ENCODE data around the gene NDUFC1. TPM values are rescaled to one million over a fixed set of nuclear protein-coding genes. Genes with fewer than 3 reads are reported as not detected.

Gene NDUFC1
- total and polyA plus RNA-seq, 9 of the 15 experiments (the other 6 are each of a cell fraction or from before 2014, with no cell fraction given) = 58.9 to 378 (median 120) TPM

DNA sequence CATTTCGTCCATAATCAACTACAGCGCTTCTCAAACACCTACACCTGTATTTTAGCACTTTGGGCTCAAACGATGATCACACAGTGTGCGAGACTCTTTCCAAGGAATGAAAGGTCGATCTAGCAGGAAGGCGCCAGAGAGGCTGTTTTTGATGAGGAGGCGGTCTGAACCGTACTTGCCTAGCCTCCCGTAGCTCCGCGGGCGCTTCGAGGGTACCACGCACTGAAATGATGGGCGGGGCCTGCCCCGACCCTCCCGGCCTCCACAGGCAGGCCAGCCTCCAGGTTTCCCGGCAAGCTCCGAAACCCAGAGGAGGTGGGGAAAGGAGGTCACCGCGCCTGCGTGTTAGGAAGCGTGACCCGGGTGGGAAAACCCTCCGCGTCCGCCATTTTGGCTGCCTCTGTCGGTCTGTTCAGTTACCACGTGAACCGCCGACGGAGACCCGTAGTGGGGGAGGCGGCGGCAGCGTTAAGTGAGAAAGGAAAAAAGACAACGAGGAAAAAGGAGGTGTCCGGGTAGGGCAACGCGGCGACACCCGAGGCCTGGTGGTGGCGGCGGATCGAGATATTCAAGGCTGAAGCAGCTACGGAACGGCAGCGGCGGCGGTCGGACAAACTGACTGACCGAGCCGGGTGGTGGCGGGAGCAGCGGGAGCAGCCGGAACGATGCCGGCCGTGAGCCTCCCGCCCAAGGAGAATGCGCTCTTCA, 1.0 kb downstream of the NDUFC1 start, which contains the start of gene NAA15 (continued):
- TF ChIP-seq POLR2AphosphoS2 (IDR thresholded peaks at IDR 0.05; ENCODE audit: low read length) = peak; percentile 57; the same call in 1 of the 2 replicates
- no peak for TF ChIP-seq HES1 (IDR thresholded peaks at IDR 0.05; ENCODE audit: low read depth)
- TF ChIP-seq EWSR1 (IDR thresholded peaks at IDR 0.05; ENCODE audit: borderline replicate concordance, low read depth, partially characterized antibody) = no peak
- no peak for TF ChIP-seq CBFA2T3 (IDR thresholded peaks at IDR 0.05)
- TF ChIP-seq RBFOX2 (IDR thresholded peaks at IDR 0.05; ENCODE audit: low read depth, low read length) = peak; percentile 93
- no peak for TF ChIP-seq HNRNPLL (IDR thresholded peaks at IDR 0.05; ENCODE audit: low read depth, low read length, poor library complexity, severe bottlenecking)
- peak; percentile 78 for TF ChIP-seq USF1 (CRISPR knock-in tag; IDR thresholded peaks at IDR 0.05)
- TF ChIP-seq HLTF (IDR thresholded peaks at IDR 0.05) = no peak
- TF ChIP-seq, protein P1, sequence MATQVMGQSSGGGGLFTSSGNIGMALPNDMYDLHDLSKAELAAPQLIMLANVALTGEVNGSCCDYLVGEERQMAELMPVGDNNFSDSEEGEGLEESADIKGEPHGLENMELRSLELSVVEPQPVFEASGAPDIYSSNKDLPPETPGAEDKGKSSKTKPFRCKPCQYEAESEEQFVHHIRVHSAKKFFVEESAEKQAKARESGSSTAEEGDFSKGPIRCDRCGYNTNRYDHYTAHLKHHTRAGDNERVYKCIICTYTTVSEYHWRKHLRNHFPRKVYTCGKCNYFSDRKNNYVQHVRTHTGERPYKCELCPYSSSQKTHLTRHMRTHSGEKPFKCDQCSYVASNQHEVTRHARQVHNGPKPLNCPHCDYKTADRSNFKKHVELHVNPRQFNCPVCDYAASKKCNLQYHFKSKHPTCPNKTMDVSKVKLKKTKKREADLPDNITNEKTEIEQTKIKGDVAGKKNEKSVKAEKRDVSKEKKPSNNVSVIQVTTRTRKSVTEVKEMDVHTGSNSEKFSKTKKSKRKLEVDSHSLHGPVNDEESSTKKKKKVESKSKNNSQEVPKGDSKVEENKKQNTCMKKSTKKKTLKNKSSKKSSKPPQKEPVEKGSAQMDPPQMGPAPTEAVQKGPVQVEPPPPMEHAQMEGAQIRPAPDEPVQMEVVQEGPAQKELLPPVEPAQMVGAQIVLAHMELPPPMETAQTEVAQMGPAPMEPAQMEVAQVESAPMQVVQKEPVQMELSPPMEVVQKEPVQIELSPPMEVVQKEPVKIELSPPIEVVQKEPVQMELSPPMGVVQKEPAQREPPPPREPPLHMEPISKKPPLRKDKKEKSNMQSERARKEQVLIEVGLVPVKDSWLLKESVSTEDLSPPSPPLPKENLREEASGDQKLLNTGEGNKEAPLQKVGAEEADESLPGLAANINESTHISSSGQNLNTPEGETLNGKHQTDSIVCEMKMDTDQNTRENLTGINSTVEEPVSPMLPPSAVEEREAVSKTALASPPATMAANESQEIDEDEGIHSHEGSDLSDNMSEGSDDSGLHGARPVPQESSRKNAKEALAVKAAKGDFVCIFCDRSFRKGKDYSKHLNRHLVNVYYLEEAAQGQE (IDR thresholded peaks at IDR 0.05; ENCODE audit: borderline replicate concordance) = peak; percentile 31
- TF ChIP-seq, protein P1 (CRISPR knock-in tag; IDR thresholded peaks at IDR 0.05; ENCODE audit: low read depth) = no peak
- TF ChIP-seq PRMT5 (CRISPR knock-in tag; IDR thresholded peaks at IDR 0.05) = no peak
- peak; percentile 71 for TF ChIP-seq HCFC1 (IDR thresholded peaks at IDR 0.05; ENCODE audit: low read depth, low read length)
- TF ChIP-seq TARDBP (IDR thresholded peaks at IDR 0.05) = 0 out of 2 replicates have a peak, but pooled peaks have one; percentile 12
- TF ChIP-seq POLR2A (conservative IDR thresholded peaks at IDR 0.05) = peak; percentile 94
- TF ChIP-seq, protein P2, sequence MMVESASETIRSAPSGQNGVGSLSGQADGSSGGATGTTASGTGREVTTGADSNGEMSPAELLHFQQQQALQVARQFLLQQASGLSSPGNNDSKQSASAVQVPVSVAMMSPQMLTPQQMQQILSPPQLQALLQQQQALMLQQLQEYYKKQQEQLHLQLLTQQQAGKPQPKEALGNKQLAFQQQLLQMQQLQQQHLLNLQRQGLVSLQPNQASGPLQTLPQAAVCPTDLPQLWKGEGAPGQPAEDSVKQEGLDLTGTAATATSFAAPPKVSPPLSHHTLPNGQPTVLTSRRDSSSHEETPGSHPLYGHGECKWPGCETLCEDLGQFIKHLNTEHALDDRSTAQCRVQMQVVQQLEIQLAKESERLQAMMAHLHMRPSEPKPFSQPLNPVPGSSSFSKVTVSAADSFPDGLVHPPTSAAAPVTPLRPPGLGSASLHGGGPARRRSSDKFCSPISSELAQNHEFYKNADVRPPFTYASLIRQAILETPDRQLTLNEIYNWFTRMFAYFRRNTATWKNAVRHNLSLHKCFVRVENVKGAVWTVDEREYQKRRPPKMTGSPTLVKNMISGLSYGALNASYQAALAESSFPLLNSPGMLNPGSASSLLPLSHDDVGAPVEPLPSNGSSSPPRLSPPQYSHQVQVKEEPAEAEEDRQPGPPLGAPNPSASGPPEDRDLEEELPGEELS (CRISPR knock-in tag; IDR thresholded peaks at IDR 0.05; ENCODE audit: borderline replicate concordance) = no peak
- TF ChIP-seq ZNF76 (CRISPR knock-in tag; IDR thresholded peaks at IDR 0.05; ENCODE audit: borderline replicate concordance) = no peak

Measured in K562 (cell line).